ENCODE measurements around the gene LRRIQ1.
A peak's percentile ranks its signal among the peaks of the same experiment; 100 is the strongest.
"Not testable (repeated sequence)": the region's sequence is repeated elsewhere in the genome, so short reads cannot be mapped to it uniquely, and the experiment has no call there.

LRRIQ1 gene

DNA sequence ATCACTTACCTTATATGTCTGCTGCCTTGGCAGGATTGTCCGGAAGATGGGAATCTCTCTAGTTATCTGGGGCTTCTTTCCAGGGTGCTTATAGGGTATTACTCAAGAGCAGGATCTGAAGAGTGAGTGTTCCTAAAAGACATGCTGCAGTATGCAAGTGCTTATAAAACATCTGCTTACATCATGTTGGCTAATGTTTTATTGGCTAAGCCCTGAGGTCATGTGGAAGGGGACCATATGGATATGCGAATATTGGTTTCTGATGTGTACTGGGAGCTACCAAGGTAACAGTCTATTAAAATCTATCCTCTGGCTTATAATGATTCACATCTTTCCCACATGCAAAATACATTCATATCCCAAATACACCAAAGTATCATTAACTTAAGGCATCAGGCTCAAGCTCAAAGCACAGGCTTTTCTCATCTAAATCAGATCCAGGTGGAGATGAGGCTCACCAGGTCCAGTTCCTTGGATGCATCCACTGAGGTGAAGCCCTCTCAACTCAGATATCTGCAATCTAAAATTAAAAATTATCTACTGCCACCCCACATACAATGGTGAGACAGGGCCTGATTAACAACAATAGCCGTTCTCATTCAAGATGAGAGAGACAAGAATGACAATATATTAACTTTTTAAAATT lies 29.8 kb downstream of the LRRIQ1 start:
- no peak for DNase-seq

DNA sequence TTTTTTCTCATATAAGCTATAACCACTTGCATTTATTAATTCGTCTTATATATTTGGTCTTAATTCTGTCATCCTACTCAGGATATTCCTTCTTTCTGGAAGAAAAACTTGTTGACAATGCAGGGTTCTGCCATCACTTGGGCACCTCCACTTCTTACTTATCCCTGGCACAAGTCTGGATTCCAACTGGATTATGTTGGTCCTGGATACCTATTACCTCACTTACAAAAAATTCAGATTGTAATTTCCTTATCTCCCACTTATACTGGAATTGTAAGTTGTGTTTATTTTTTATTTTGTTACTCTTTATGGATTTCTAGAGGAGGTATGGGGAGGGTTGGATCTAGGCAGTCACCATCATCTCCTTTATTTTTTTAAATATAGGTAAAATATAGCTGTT lies 36.7 kb downstream of the LRRIQ1 start:
- DNase-seq, result no peak

DNA sequence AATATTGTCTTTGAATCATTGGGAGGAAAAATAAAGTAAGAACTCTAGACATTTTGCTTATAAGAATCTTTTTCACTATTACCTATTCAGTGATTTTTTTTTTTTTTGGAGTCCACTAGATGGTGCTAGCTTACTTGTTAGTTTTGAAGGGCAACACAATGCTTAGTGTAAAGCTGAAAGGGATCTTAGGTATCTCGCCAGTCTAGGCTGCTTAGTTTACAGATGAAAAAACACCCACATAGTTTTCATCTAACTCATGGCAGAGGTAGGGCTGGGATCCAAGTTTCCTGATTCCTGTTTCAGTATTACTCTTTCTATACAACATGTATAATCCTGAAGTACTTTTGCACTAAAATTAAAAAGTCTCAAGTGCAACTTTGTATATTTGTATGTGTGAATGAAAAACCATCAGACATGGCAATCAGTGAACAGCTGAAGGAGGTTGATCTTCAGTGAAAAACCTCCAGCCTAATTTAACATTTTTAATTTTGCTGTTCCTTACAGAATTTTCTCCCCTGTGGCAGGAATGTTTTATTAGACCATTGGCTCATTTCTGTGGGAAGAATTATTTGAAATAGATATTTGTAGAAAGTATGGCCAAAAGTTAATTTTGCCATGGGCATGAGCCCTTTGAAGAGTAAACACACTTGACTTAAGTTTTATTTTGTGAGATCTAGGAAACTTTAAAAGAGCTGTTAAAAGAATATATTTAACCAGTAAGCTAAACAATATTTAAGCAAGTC lies 40.7 kb downstream of the LRRIQ1 start:
- peak; percentile 5 for DNase-seq

DNA sequence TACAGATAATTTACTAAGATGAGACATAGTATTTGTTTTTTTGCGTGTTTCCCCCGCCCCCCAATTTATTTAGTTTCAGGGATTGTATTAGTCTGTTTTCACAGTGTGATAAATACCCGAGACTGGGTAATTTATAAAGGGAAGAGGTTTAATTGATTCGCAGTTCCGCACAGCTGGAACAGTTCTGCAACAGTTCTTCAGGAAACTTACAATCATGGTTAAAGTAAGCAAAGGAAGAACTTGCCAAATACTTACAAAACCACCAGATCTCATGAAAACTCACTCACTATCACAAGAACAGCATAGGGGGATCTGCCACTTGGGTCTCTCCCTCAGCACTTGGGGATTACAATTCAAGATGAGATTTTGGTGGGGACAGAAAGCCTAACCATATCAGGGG lies 48.9 kb downstream of the LRRIQ1 start:
- no peak for DNase-seq

- no peak for DNase-seq
These were observed 53.6 kb downstream of the LRRIQ1 start for GRCh38 chr12:85089792-85090191.

GRCh38 chr12:85092814-85093370 lies 56.7 kb downstream of the LRRIQ1 start:
- DNase-seq, result no peak

GRCh38 chr12:85095501-85095900 lies 59.4 kb downstream of the LRRIQ1 start:
- DNase-seq, result no peak

DNA sequence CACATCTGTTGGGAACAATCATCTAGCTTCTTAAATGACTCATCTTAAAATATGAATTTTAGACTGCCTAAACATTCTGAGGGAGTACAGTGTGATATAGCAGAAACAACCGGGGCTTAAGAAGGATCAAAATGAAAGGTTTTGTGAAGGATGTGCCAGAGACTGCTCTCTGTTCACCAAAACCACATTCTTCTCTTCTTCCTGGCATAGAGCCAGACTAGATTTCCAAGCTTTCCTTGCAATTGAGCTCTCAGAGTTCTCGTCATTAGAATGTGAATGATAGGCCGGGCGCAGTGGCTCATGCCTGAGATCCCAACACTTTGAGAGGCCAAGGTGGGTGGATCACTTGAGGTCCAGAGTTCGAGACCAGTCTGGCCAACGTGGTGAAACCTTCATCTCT lies 94.5 kb downstream of the LRRIQ1 start:
- no peak for DNase-seq

GRCh38 chr12:85138833-85139232 lies 102.7 kb downstream of the LRRIQ1 start:
- no peak for DNase-seq

DNA sequence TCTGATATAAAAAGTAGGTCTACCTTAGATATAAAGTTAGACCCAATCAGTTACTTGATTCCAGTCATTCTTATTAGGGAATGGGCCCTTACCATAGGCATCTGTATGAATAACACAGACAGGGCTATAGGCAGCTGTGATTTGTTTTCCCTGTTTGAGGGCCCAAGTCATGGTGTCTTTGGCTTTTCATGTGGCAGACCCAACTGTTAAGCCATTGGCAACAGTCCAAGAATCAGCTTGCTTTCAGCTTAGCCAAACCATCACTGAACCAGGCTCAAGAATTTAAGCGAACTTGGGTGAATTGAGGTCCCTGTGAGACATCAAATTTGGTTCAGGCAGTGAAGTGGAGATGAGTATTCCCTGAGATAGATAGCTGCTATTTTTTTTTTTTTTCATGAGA lies 111.2 kb downstream of the LRRIQ1 start:
- no peak for DNase-seq

DNA sequence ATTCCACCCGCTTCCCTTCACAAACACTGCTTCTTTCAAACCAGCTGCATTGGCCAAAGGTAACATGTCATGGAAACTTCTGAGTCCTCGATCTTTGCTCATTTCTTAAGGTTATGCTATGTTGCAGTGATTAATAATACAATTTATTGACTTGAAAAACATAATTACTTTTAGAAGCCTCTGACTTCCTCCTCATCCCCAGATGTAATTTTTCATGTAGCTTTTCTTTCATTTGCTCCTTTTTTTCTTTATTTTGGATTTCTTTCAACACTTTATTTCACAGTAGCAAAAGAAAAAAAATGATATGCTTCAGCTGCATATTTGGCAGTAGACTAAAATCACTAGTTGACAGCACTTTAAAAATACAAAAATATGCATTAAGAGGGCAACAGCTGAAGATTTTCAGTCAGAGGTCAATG lies 116.2 kb downstream of the LRRIQ1 start:
- DNase-seq, result no peak

GRCh38 chr12:85155791-85156190 lies 119.6 kb downstream of the LRRIQ1 start:
- no peak for DNase-seq

DNA sequence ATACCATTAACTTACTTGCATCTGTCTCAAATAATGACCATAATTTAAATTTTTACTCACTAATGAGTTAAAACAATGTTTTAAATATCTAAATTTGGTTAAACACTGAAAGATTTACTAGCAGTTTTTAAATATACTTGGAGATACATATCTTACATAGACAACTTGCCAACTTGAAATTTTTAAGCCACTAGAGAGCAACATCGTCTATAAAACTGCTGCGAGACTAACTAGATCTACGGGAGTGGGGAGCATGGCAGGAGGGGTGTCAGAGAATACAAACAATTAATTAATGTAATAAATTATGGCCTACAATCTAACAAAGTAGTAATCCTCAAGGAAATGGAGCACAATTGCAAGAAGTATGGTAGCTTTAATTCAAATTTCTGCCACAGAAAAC lies 120.4 kb downstream of the LRRIQ1 start:
- no peak for DNase-seq

DNA sequence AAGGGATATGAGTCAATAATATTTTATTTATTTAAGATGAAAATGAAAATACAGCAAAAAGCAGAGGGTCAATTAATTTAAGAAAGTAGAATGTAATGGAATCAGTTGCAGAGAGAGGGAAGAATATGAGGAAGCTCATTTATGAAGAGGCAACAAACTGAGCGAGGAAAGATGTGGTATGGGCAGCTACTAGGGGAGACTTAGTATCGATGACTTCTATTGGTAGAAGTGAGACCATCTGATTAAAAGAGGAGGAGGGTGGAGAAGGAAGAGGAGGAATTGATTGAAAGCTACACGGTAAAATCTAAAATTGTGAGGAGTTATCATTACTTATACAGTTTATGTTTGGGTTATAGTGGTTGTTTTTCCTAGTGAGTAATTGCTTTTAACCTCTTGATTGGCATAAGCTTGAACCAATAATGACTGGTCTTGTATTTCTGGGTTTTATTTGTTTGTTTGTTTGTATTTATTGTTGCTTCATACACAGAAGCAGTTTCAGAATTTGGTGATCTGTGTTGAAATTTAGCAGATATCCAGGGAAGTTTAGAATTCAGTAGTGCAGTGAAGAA lies 121.0 kb downstream of the LRRIQ1 start:
- no peak for DNase-seq

DNA sequence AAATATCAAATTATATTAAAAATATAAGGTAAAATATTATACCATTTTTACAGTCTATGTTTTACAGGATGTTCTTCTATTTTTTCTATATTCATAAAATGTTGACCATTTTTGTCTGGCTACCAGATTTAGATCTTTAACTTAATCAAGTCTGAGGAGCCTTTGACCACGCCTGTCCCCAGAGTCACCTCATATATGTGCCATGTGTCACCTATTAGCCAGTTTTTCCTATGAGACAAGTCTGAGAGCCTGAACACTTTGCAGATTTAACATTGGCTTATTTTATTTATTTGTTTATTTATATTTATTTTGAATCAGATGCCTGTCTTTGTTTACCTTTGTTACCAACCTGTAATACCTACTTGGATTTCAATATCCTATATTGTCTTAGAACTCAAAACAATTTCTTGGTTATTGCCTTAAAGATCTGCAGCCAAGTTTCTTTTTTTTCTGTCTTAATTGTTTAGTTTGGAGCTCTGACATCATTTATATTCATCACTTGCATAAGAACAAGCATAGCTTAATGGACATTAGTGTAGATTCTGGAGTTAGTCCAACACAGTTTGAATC lies 127.7 kb downstream of the LRRIQ1 start:
- no peak for DNase-seq

- DNase-seq, result no peak
These were observed 143.6 kb downstream of the LRRIQ1 start for GRCh38 chr12:85179680-85180270.

GRCh38 chr12:85182699-85183098 lies 146.5 kb downstream of the LRRIQ1 start:
- no peak for DNase-seq

DNA sequence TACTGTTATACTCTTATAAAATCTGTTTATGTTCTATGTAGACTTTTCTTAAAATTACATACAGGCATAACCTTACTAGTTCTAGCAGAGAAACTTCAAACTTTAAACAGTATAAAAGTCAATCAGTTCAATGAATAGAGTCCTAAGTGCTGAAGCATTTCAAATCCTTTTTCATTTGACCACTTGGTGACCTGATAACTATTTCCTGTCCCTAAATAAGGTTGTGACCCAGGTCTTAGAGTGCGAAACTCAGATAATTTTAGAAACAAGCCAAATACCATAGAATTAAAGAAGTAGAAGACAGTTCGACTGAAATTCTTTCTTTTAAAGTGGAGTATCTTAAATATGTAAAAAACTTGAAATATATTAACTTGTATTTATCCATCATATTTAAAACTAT lies 147.7 kb downstream of the LRRIQ1 start:
- DNase-seq, result no peak

DNA sequence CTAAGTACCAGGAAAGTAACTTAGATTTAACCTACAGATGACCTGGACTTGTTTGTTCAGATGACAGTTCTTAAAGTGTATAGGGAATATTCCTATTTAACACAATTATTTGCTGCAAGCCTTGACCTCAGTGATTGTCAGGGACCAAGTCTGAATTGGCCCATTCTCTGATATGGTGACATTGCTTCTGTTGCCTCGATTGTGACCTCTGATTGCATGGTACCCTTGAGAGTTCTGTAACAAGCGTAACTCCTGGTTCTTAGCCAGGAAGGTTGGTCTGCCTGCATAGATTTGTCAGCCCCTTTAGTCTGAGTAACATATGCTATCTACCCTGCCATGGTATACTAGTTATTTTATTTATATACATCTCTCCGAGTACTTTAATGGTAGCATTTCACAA lies 150.1 kb downstream of the LRRIQ1 start:
- DNase-seq, result no peak

GRCh38 chr12:85188619-85189018 lies 152.5 kb downstream of the LRRIQ1 start:
- no peak for DNase-seq

DNA sequence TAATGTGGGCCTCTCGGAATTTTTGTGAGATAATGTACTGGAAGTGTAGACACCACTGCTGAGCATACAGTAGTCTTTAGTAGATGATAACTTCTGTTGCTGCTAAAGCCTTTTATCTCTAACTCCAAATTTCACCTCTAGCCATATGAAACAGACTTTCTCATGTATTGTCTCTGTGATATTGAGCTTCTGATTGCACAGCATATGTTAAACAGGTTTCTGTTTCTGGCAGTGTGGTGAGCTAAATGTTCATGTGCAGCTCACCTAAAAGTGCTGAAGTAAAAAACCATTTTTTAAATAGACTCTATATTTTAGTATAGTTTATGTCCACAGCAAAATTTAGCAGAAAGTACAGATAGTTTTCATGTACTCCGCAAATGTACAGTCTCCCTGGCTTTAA lies 154.6 kb downstream of the LRRIQ1 start:
- DNase-seq, result no peak

DNA sequence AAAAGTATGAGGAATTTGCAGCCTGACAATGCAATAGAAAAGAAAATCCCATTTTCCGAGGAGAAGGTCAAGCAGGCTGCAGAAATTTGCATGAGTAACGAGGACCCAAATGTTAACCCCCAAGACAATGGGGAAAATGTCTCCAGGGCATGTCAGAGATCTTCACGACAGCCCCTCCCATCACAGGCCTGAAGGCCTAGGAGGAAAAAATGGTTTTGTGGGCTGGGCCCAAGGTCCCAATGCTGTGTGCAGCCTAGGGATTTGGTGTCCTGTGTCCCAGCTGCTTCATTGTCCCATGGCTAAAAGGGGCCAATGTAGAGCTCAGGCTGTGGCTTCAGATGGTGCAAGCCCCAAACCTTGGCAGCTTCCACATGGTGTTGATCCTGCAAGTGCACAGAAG lies 167.7 kb downstream of the LRRIQ1 start:
- DNase-seq, result not testable (repeated sequence)

DNA sequence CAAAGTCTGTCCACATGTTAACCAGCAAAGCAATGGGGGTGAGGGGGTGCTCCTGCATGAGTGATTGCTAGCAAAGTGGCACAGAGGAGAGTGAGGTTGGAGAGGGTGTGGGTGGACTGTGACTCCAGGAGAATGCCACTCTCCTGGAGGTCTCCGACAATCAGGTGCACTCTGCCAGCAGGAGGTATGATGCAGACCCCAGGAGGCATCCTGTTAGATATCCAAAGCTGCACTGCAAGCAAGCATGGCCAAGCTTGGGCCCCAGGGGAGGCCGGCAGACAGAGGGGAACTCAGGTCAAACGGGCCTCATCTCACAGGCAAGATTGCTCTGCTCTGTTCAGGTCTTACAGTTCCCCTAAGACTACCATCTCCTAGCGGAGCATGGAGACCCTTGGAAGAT lies 170.4 kb downstream of the LRRIQ1 start:
- no peak for DNase-seq
